CD14-positive monocyte (primary cell): ENCODE results near the gene PREX1. TPM values are rescaled to one million over a fixed set of nuclear protein-coding genes. Genes with fewer than 3 reads are reported as not detected.
A peak's percentile ranks its signal among the peaks of the same experiment; 100 is the strongest.

ENCODE experiments used
- DNase-seq, 3 donors: peaks; one replicate each; pipeline ENCODE4 v3.0.0-alpha.2; 2011 to 2022
- H2AFZ ChIP-seq: 2 replicates; pipeline ENCODE4 v1.6.0; 2012; ENCODE audit warnings: mild to moderate bottlenecking, low read depth, low read length, inconsistent platforms; ENCODE audit not compliant: insufficient read depth, poor library complexity, severe bottlenecking
- H3K27ac ChIP-seq, 2 donors: 1 replicate in 1 of 2; 2 replicates in 1 of 2; pipeline ENCODE4 v1.5.1; 2012 to 2013; ENCODE audit warnings: low read length in 2 of 2, control low read depth in 1 of 2, inconsistent platforms in 1 of 2, low read depth in 1 of 2, mild to moderate bottlenecking in 1 of 2
- H3K27me3 ChIP-seq, 2 donors: one replicate each; pipeline versions ENCODE4 v1.6.0 to v1.6.1; 2011 to 2013; ENCODE audit warnings: low read length in 2 of 2; ENCODE audit not compliant: control insufficient read depth in 2 of 2, insufficient read depth in 2 of 2
- H3K36me3 ChIP-seq, 2 donors: replicated peaks in 1 of 2; 1 replicate in 1 of 2; 2 replicates in 1 of 2; pipeline versions ENCODE4 v1.5.1 to v1.6.1; 2012 to 2013; ENCODE audit warnings: low read length in 2 of 2, control low read depth in 1 of 2, inconsistent platforms in 1 of 2, mild to moderate bottlenecking in 1 of 2; ENCODE audit not compliant: insufficient read depth in 2 of 2, control insufficient read depth in 1 of 2
- H3K4me1 ChIP-seq, 2 donors: 1 replicate in 1 of 2; 2 replicates in 1 of 2; pipeline versions ENCODE4 v1.5.1 to v1.6.1; 2012 to 2013; ENCODE audit warnings: low read length in 2 of 2, control low read depth in 1 of 2, inconsistent platforms in 1 of 2, mild to moderate bottlenecking in 1 of 2, moderate library complexity in 1 of 2; ENCODE audit not compliant: insufficient read depth in 2 of 2, control insufficient read depth in 1 of 2
- H3K4me2 ChIP-seq: replicated peaks from 2 replicates; pipeline ENCODE3; 2012; ENCODE audit warnings: low read length, moderate library complexity, mild to moderate bottlenecking; ENCODE audit not compliant: poor library complexity, severe bottlenecking; ENCODE audit errors: extremely low read depth
- H3K4me3 ChIP-seq, 3 experiments: fragments of 200-600 bp in 1 of 3; sonication (generic) in 1 of 3; replicated peaks in 1 of 3; 1 replicate in 2 of 3; 2 replicates in 1 of 3; pipeline ENCODE4 v1.5.1; 2011 to 2013; ENCODE audit warnings: low read length in 3 of 3, mild to moderate bottlenecking in 3 of 3, control low read depth in 2 of 3, low read depth in 2 of 3, inconsistent platforms in 1 of 3, moderate library complexity in 1 of 3
- H3K79me2 ChIP-seq: 2 replicates; pipeline ENCODE4 v1.6.0; 2012; ENCODE audit warnings: mild to moderate bottlenecking, control low read depth, inconsistent platforms, low read length, moderate library complexity; ENCODE audit not compliant: insufficient read depth
- H3K9ac ChIP-seq: 2 replicates; pipeline ENCODE4 v1.6.0; 2017; ENCODE audit warnings: low read length, mild to moderate bottlenecking; ENCODE audit not compliant: insufficient read depth, poor library complexity, severe bottlenecking
- H3K9me3 ChIP-seq, 2 donors: replicated peaks in 1 of 2; 1 replicate in 1 of 2; 2 replicates in 1 of 2; pipeline versions ENCODE4 v1.5.1 to v1.6.1; 2012 to 2013; ENCODE audit warnings: low read length in 2 of 2, control low read depth in 1 of 2; ENCODE audit not compliant: control insufficient read depth in 1 of 2, insufficient read depth in 1 of 2
- H4K20me1 ChIP-seq: 2 replicates; pipeline ENCODE4 v1.6.0; 2012; ENCODE audit warnings: mild to moderate bottlenecking, low read length, control low read depth, moderate library complexity; ENCODE audit not compliant: insufficient read depth
- H3K27ac Mint-ChIP-seq, 7 donors: one replicate each; pipeline ENCODE4 v1.8.0; 2020; ENCODE audit warnings: mild to moderate bottlenecking in 7 of 7, mixed read lengths in 7 of 7, moderate library complexity in 6 of 7, inconsistent platforms in 2 of 7
- H3K27me3 Mint-ChIP-seq, 3 donors: one replicate each; pipeline ENCODE4 v1.8.0; 2021 to 2022; ENCODE audit warnings: low read depth in 3 of 3, mild to moderate bottlenecking in 3 of 3, mixed read lengths in 3 of 3, moderate library complexity in 3 of 3, inconsistent platforms in 1 of 3
- H3K36me3 Mint-ChIP-seq, 2 donors: one replicate each; pipeline ENCODE4 v1.8.0; 2020; ENCODE audit warnings: mixed read lengths in 2 of 2, inconsistent platforms in 1 of 2, mild to moderate bottlenecking in 1 of 2
- H3K4me1 Mint-ChIP-seq: one replicate; pipeline ENCODE4 v1.8.0; 2020; ENCODE audit warnings: mild to moderate bottlenecking, mixed read lengths
- H3K4me3 Mint-ChIP-seq, 2 donors: one replicate each; pipeline ENCODE4 v1.8.0; 2020; ENCODE audit warnings: mild to moderate bottlenecking in 2 of 2, mixed read lengths in 2 of 2, moderate library complexity in 1 of 2
- H3K9me3 Mint-ChIP-seq, 7 donors: one replicate each; pipeline ENCODE4 v1.8.0; 2020 to 2022; ENCODE audit warnings: mixed read lengths in 7 of 7, mild to moderate bottlenecking in 6 of 7, moderate library complexity in 6 of 7, inconsistent platforms in 2 of 7
- WGBS: methylation state at CpG from one replicate; pipeline ENCODE4 v1.1.5; 2013; ENCODE audit warnings: missing lambda C conversion rate; ENCODE audit not compliant: insufficient coverage; 5-methylcytosine and 5-hydroxymethylcytosine counted together
- intact Hi-C, 2 donors: fragments of 100-400 bp; cut with micrococcal nuclease; formaldehyde crosslinking; loops; one replicate each; pipeline versions ENCODE4 v1.15.0 to v1.15.1; 2023
- polyA plus RNA-seq, 3 donors: library from polyadenylated mRNA; depleted of rRNA in 1 of 3; unstranded in 2 of 3; stranded (reverse) in 1 of 3; fragments of 300-500 nt in 2 of 3; fragments of >200 nt in 1 of 3; fragmentation: Illumina TruSeq in 2 of 3; gene quantifications; 1 replicate in 2 of 3; 2 replicates in 1 of 3; pipeline ENCODE4 v1.2.3, GENCODE V29; 2012 to 2021
- TF ChIP-seq, protein P1 (sequence below): fragments of 200-600 bp; IDR thresholded peaks from one replicate; pipeline ENCODE4 v1.8.0; 2022; ENCODE audit warnings: antibody characterized with exemption, mild to moderate bottlenecking

PREX1 gene
- polyA plus RNA-seq, 3 donors, result 24.3 to 114 (median 27.5) TPM

- Mint-ChIP-seq H3K4me3 (no peak overlapping the region), H3K27ac (peak overlapping the region in 1 of 7 donors; percentile 19)
- intact Hi-C loops, result no loop called here
Observed at GRCh38 chr20:48849779-48850178, 22.0 kb upstream of the PREX1 start.

DNA sequence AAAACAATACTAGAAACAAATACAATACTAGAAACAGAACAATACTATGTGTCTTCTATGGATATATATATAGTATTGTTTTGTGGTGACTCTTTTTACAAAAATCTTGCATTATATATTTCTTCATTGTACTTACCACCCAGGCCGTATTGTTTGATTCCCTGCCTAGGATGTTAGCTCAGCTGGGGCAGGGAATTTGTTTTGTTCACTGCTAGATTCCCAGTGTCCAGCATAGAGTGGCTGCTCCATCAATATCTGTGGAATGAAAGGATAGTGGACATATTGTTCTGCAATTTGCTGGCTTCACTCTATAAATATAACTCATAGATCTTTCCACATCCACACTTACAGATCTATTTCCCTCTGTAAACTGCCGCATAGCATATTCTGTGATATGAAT lies 21.5 kb upstream of the PREX1 start:
- H3K36me3 Mint-ChIP-seq, result peaks cover 0 to 4% of the 10 kb centered on the region in 2 donors
- H3K4me1 ChIP-seq, result peaks cover 26 to 33% of the 10 kb centered on the region in 2 donors
- H3K27ac ChIP-seq, result no peak overlapping the region
- H3K36me3 ChIP-seq, result no peaks in the 10 kb centered on the region
- intact Hi-C loops, result no loop called here
- H3K27me3 ChIP-seq, result no peaks in the 10 kb centered on the region
- peaks cover 0 to 4% (median 0%) of the 10 kb centered on the region in 3 donors for H3K27me3 Mint-ChIP-seq
- no peaks in the 10 kb centered on the region for H3K9me3 ChIP-seq
- peaks cover 44% of the 10 kb centered on the region for H3K4me1 Mint-ChIP-seq
- TF ChIP-seq, protein P1, sequence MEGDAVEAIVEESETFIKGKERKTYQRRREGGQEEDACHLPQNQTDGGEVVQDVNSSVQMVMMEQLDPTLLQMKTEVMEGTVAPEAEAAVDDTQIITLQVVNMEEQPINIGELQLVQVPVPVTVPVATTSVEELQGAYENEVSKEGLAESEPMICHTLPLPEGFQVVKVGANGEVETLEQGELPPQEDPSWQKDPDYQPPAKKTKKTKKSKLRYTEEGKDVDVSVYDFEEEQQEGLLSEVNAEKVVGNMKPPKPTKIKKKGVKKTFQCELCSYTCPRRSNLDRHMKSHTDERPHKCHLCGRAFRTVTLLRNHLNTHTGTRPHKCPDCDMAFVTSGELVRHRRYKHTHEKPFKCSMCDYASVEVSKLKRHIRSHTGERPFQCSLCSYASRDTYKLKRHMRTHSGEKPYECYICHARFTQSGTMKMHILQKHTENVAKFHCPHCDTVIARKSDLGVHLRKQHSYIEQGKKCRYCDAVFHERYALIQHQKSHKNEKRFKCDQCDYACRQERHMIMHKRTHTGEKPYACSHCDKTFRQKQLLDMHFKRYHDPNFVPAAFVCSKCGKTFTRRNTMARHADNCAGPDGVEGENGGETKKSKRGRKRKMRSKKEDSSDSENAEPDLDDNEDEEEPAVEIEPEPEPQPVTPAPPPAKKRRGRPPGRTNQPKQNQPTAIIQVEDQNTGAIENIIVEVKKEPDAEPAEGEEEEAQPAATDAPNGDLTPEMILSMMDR, result no peak
- no peak overlapping the region for H2AFZ ChIP-seq
- no peaks in the 10 kb centered on the region for H3K79me2 ChIP-seq
- H3K27ac Mint-ChIP-seq, result peak overlapping the region in 1 of 7 donors; percentile 19
- no peaks in the 10 kb centered on the region for H4K20me1 ChIP-seq
- H3K4me3 Mint-ChIP-seq, result no peak overlapping the region
- WGBS, result no CpG with 5 or more reads among the region's 2 CpGs
- no peak overlapping the region for H3K4me2 ChIP-seq
- H3K9ac ChIP-seq, result no peak overlapping the region
- peaks cover 3 to 15% (median 8%) of the 10 kb centered on the region in 7 donors for H3K9me3 Mint-ChIP-seq
- H3K4me3 ChIP-seq, result no peak overlapping the region
- DNase-seq, result no peak

More at GRCh38 chr20:48849779-48850178, 22.0 kb upstream of the PREX1 start:
- Histone ChIP-seq H3K4me1 (peaks cover 22 to 28% of the 10 kb centered on the region in 2 donors), H2AFZ (no peak overlapping the region), H3K79me2 (no peaks in the 10 kb centered on the region), H3K9me3 (no peaks in the 10 kb centered on the region), H4K20me1 (no peaks in the 10 kb centered on the region), H3K36me3 (no peaks in the 10 kb centered on the region), H3K4me3 (no peak overlapping the region), H3K27ac (no peak overlapping the region), H3K9ac (no peak overlapping the region), H3K27me3 (no peaks in the 10 kb centered on the region), H3K4me2 (no peak overlapping the region)
- Mint-ChIP-seq H3K36me3 (peaks cover 0 to 4% of the 10 kb centered on the region in 2 donors), H3K27me3 (peaks cover 0 to 4% (median 0%) of the 10 kb centered on the region in 3 donors), H3K4me1 (peaks cover 40% of the 10 kb centered on the region), H3K9me3 (peaks cover 3 to 15% (median 7%) of the 10 kb centered on the region in 7 donors)
- DNase-seq, result no peak
- TF ChIP-seq, protein P1, result no peak
